ENCODE data around the gene ZRANB3.
"Not testable (repeated sequence)": the region's sequence is repeated elsewhere in the genome, so short reads cannot be mapped to it uniquely, and the experiment has no call there.

The ZRANB3 gene

GRCh38 chr2:135528006-135528405 lies 3.0 kb downstream of the ZRANB3 start:
- no peak for TF ChIP-seq ZFX (IDR thresholded peaks at IDR 0.05)
- no peak for TF ChIP-seq CTCF (conservative IDR thresholded peaks at IDR 0.05)
- H3K27ac ChIP-seq: no peak overlapping the region

GRCh38 chr2:135525786-135526185 lies 5.2 kb downstream of the ZRANB3 start:
- H3K27ac ChIP-seq: no peak overlapping the region
- TF ChIP-seq CTCF (conservative IDR thresholded peaks at IDR 0.05) (no peak), ZFX (IDR thresholded peaks at IDR 0.05) (no peak)

GRCh38 chr2:135512099-135512498 lies 18.9 kb downstream of the ZRANB3 start:
- no peak for TF ChIP-seq CTCF (conservative IDR thresholded peaks at IDR 0.05)

GRCh38 chr2:135510577-135510976 lies 20.4 kb downstream of the ZRANB3 start:
- no peak overlapping the region for H3K27ac ChIP-seq
- no peak for TF ChIP-seq ZFX (IDR thresholded peaks at IDR 0.05)
- TF ChIP-seq CTCF (conservative IDR thresholded peaks at IDR 0.05): no peak

More at GRCh38 chr2:135512099-135512498, 18.9 kb downstream of the ZRANB3 start:
- H3K27ac ChIP-seq: no peak overlapping the region

GRCh38 chr2:135504811-135505210 lies 26.2 kb downstream of the ZRANB3 start:
- H3K27ac ChIP-seq: no peak overlapping the region
- no peak for TF ChIP-seq ZFX (IDR thresholded peaks at IDR 0.05)
- TF ChIP-seq CTCF (conservative IDR thresholded peaks at IDR 0.05): no peak

- H3K27ac ChIP-seq: not testable (repeated sequence)
Measured at GRCh38 chr2:135498588-135498987, 32.4 kb downstream of the ZRANB3 start.

GRCh38 chr2:135494917-135495316 lies 36.1 kb downstream of the ZRANB3 start:
- TF ChIP-seq CTCF (conservative IDR thresholded peaks at IDR 0.05): no peak
- no peak for TF ChIP-seq ZFX (IDR thresholded peaks at IDR 0.05)
- H3K27ac ChIP-seq: no peak overlapping the region

- no peak for TF ChIP-seq CTCF (conservative IDR thresholded peaks at IDR 0.05)
- no peak for TF ChIP-seq ZFX (IDR thresholded peaks at IDR 0.05)
Measured at GRCh38 chr2:135494503-135494902, 36.5 kb downstream of the ZRANB3 start.

More at GRCh38 chr2:135494503-135494902, 36.5 kb downstream of the ZRANB3 start:
- H3K27ac ChIP-seq: no peak overlapping the region
